H1 (cell line): ENCODE data around the gene E2F2. TPM values are rescaled to one million over a fixed set of nuclear protein-coding genes. Genes with fewer than 3 reads are reported as not detected.

Experiments
- CTCF ChIA-PET: fragments of 300-600 bp; sonication (Branson Sonifier 250); formaldehyde crosslinking; loops from one replicate; lab custom pipeline; 2021; ENCODE audit not compliant: partially characterized antibody; lab: Charles Lee
- POLR2A ChIA-PET: fragments of 300-600 bp; sonication (Branson Sonifier 250); formaldehyde crosslinking; loops from one replicate; lab custom pipeline; 2021; ENCODE audit warnings: inconsistent platforms; ENCODE audit not compliant: partially characterized antibody; lab: Charles Lee
- DNase-seq, 2 experiments: peaks; one replicate each; pipeline versions ENCODE4 v3.0.0 to v3.0.0-alpha.2; 2010 to 2022; ENCODE audit warnings: low spot score in 2 of 2, low read depth in 1 of 2, mixed read lengths in 1 of 2
- FAIRE-seq: peaks from 2 replicates; lab custom pipeline; 2011; peaks lifted over from hg19 to GRCh38; lab: Jason Lieb, UNC
- H2AFZ ChIP-seq: 2 replicates; pipeline ENCODE4 v1.8.1; 2012; ENCODE audit warnings: low read length, inconsistent platforms
- H2AK5ac ChIP-seq: 2 replicates; pipeline ENCODE4 v1.6.1; 2013; ENCODE audit warnings: low read depth, low read length
- H2BK120ac ChIP-seq: replicated peaks from 2 replicates; pipeline ENCODE3; 2013; ENCODE audit warnings: low read depth, low read length, inconsistent platforms
- H2BK12ac ChIP-seq: 2 replicates; pipeline ENCODE4 v1.6.1; 2013; ENCODE audit warnings: low read depth, low read length
- H2BK15ac ChIP-seq: 2 replicates; pipeline ENCODE4 v1.6.1; 2013; ENCODE audit warnings: low read length
- H2BK20ac ChIP-seq: 2 replicates; pipeline ENCODE4 v1.6.1; 2013; ENCODE audit warnings: low read length
- H2BK5ac ChIP-seq: 2 replicates; pipeline ENCODE4 v1.6.1; 2013; ENCODE audit warnings: low read depth, low read length
- H3K14ac ChIP-seq: 2 replicates; pipeline ENCODE4 v1.6.1; 2013; ENCODE audit warnings: inconsistent platforms; ENCODE audit not compliant: insufficient read length
- H3K18ac ChIP-seq: 2 replicates; pipeline ENCODE4 v1.6.1; 2013; ENCODE audit warnings: low read length; ENCODE audit errors: extremely low read depth
- H3K23ac ChIP-seq: 2 replicates; pipeline ENCODE4 v1.6.1; 2013; ENCODE audit warnings: inconsistent platforms; ENCODE audit not compliant: insufficient read length
- H3K23me2 ChIP-seq: 2 replicates; pipeline ENCODE4 v1.6.1; 2013; ENCODE audit warnings: low read depth, low read length
- H3K27ac ChIP-seq: 2 replicates; pipeline ENCODE4 v1.6.1; 2011; ENCODE audit warnings: low read depth, low read length, inconsistent platforms
- H3K27me3 ChIP-seq, 4 experiments: replicated peaks in 1 of 4; 1 replicate in 1 of 4; 2 replicates in 3 of 4; pipeline versions ENCODE4 v1.6.1 to v1.8.1; 2011 to 2013; ENCODE audit warnings: low read length in 3 of 4, mild to moderate bottlenecking in 3 of 4, inconsistent platforms in 2 of 4, mixed read lengths in 2 of 4, moderate library complexity in 1 of 4; ENCODE audit not compliant: control insufficient read depth in 3 of 4, insufficient read depth in 3 of 4; ENCODE audit errors: extremely low read depth in 1 of 4
- H3K36me3 ChIP-seq, 4 experiments: 2 replicates each; pipeline versions ENCODE4 v1.6.1 to v1.8.1; 2011 to 2013; ENCODE audit warnings: mild to moderate bottlenecking in 4 of 4, low read length in 3 of 4, moderate library complexity in 2 of 4, control low read depth in 1 of 4, inconsistent platforms in 1 of 4; ENCODE audit not compliant: insufficient read depth in 4 of 4, control insufficient read depth in 2 of 4
- H3K4ac ChIP-seq: replicated peaks from 2 replicates; pipeline ENCODE3; 2013; ENCODE audit warnings: low read length, low read depth, mixed read lengths, inconsistent platforms; ENCODE audit not compliant: insufficient read length
- H3K4me1 ChIP-seq, 4 experiments: replicated peaks in 1 of 4; 1 replicate in 1 of 4; 2 replicates in 3 of 4; pipeline versions ENCODE4 v1.6.1 to v1.8.1; 2011 to 2013; ENCODE audit warnings: low read length in 3 of 4, inconsistent platforms in 2 of 4, mixed read lengths in 1 of 4; ENCODE audit not compliant: insufficient read depth in 4 of 4, control insufficient read depth in 3 of 4
- H3K4me2 ChIP-seq, 2 experiments: 2 replicates each; pipeline versions ENCODE4 v1.6.1 to v1.8.1; 2011 to 2013; ENCODE audit warnings: low read depth in 2 of 2, low read length in 2 of 2, control low read depth in 1 of 2, inconsistent platforms in 1 of 2, mild to moderate bottlenecking in 1 of 2; ENCODE audit not compliant: insufficient read depth in 1 of 2
- H3K4me3 ChIP-seq, 4 experiments: fragments of 200-600, 300-600 bp in 1 of 4; sonication (generic), shearing (Covaris generic), sonication (Bioruptor Twin) in 1 of 4; 2 replicates each; pipeline versions ENCODE4 v1.5.1 to v1.8.1; 2011 to 2016; ENCODE audit warnings: low read length in 4 of 4, low read depth in 3 of 4, control low read depth in 2 of 4, inconsistent platforms in 2 of 4, mild to moderate bottlenecking in 2 of 4, mixed read lengths in 1 of 4, moderate library complexity in 1 of 4; ENCODE audit not compliant: insufficient read depth in 2 of 4; ENCODE audit errors: extremely low read depth in 1 of 4
- H3K56ac ChIP-seq: replicated peaks from 2 replicates; pipeline ENCODE3; 2013; ENCODE audit warnings: low read depth, mild to moderate bottlenecking, mixed read lengths, low read length, inconsistent platforms; ENCODE audit not compliant: insufficient read length
- H3K79me1 ChIP-seq: 2 replicates; pipeline ENCODE4 v1.6.1; 2013; ENCODE audit warnings: low read depth, low read length, control low read depth
- H3K79me2 ChIP-seq, 2 experiments: 2 replicates each; pipeline versions ENCODE4 v1.6.1 to v1.8.1; 2012 to 2013; ENCODE audit warnings: low read length in 2 of 2, mild to moderate bottlenecking in 2 of 2, inconsistent platforms in 1 of 2; ENCODE audit not compliant: insufficient read depth in 2 of 2, control insufficient read depth in 1 of 2
- H3K9ac ChIP-seq, 4 experiments: replicated peaks in 1 of 4; 1 replicate in 1 of 4; 2 replicates in 3 of 4; pipeline versions ENCODE4 v1.6.1 to v1.8.1; 2011 to 2013; ENCODE audit warnings: low read depth in 3 of 4, low read length in 3 of 4, control low read depth in 2 of 4, mild to moderate bottlenecking in 2 of 4, moderate library complexity in 2 of 4, inconsistent platforms in 1 of 4; ENCODE audit errors: extremely low read depth in 1 of 4
- H3K9me3 ChIP-seq, 2 experiments: 2 replicates each; pipeline versions ENCODE4 v1.6.1 to v1.8.1; 2012 to 2013; ENCODE audit warnings: mild to moderate bottlenecking in 2 of 2, moderate library complexity in 2 of 2, control low read depth in 1 of 2, inconsistent platforms in 1 of 2, low read depth in 1 of 2, low read length in 1 of 2, mixed read lengths in 1 of 2; ENCODE audit not compliant: insufficient read depth in 2 of 2
- H4K20me1 ChIP-seq, 2 experiments: replicated peaks in 1 of 2; 2 replicates each; pipeline versions ENCODE3 to v1.8.1; 2011 to 2013; ENCODE audit warnings: inconsistent platforms in 2 of 2, low read length in 2 of 2, mild to moderate bottlenecking in 1 of 2; ENCODE audit not compliant: insufficient read depth in 2 of 2, control insufficient read depth in 1 of 2
- H4K5ac ChIP-seq: 2 replicates; pipeline ENCODE4 v1.6.1; 2013; ENCODE audit warnings: low read length, low read depth, mixed read lengths, inconsistent platforms; ENCODE audit not compliant: insufficient read length
- H4K8ac ChIP-seq: 2 replicates; pipeline ENCODE4 v1.8.0; 2013; ENCODE audit warnings: mild to moderate bottlenecking, moderate library complexity, low read length, inconsistent platforms; ENCODE audit not compliant: insufficient read depth; ENCODE audit errors: extremely low read depth
- H4K91ac ChIP-seq: replicated peaks from 2 replicates; pipeline ENCODE3; 2013; ENCODE audit warnings: low read length, mixed read lengths, inconsistent platforms; ENCODE audit not compliant: insufficient read length
- CBX8 ChIP-seq: fragments of 300-800, 300-1000 bp; sonication (generic); IDR thresholded peaks from 2 replicates; pipeline ENCODE4 v1.7.1; 2016; ENCODE audit warnings: low read depth, low read length, borderline replicate concordance
- WGBS, 2 experiments: shearing (Covaris generic) in 1 of 2; methylation state at CpG; one replicate each; pipeline versions ENCODE4 v1.1.6 to v1.1.7; 2013 to 2015; ENCODE audit warnings: low lambda C conversion rate in 2 of 2, mixed read lengths in 2 of 2, inconsistent platforms in 1 of 2, low coverage in 1 of 2, missing lambda C conversion rate in 1 of 2; ENCODE audit not compliant: insufficient replicate concordance in 2 of 2, insufficient coverage in 1 of 2, insufficient read length in 1 of 2; ENCODE audit errors: extremely low coverage in 1 of 2, missing lambda C conversion rate in 1 of 2; 5-methylcytosine and 5-hydroxymethylcytosine counted together
- polyA plus RNA-seq, 7 experiments: library from polyadenylated mRNA; depleted of rRNA in 3 of 7; stranded (reverse) in 5 of 7; unstranded in 2 of 7; fragments of >200 nt in 5 of 7; fragments of 200-250 nt in 2 of 7; gene quantifications; 1 replicate in 5 of 7; 2 replicates in 1 of 7; 4 replicates in 1 of 7; pipeline versions ENCODE4 v1.2.1 to v1.2.3, GENCODE V29; 2011 to 2013; ENCODE audit warnings: missing spikeins in 2 of 7, mixed read lengths in 2 of 7
- total RNA-seq: library from RNA; stranded (reverse); fragmentation: NEBNext Ultra II Directional; extraction: Animal tissue kit (Norgen Biotek cat#: 25700); gene quantifications from 2 replicates; pipeline ENCODE4 v1.2.1, GENCODE V29; 2021

Gene E2F2
- total and polyA plus RNA-seq, 2 of the 8 experiments (the other 6 are each of a cell fraction or from before 2014, with no cell fraction given) = 1.8 to 7.0 TPM

- Histone ChIP-seq H3K14ac (no peak overlapping the region), H3K79me1 (peaks cover 2% of the 10 kb centered on the region; the same call in 1 of the 2 replicates), H3K27ac (no peak overlapping the region), H3K4me3 (peak overlapping the region in 2 of 4 experiments; percentile 14 to 78; a peak in 3 of 8 replicates), H3K18ac (no peak overlapping the region), H4K20me1 (peaks cover 3 to 10% of the 10 kb centered on the region in 2 experiments), H3K9ac (no peak overlapping the region), H3K4me1 (peaks cover 9 to 25% (median 15%) of the 10 kb centered on the region in 4 experiments), H2BK120ac (no peak overlapping the region), H4K8ac (peak overlapping the region; percentile 9; the same call in 1 of the 2 replicates), H2BK12ac (no peak overlapping the region), H2BK20ac (no peak overlapping the region), H3K4me2 (peak overlapping the region; percentile 35 to 86), H3K23me2 (peaks cover 8% of the 10 kb centered on the region; the same call in 1 of the 2 replicates), H3K36me3 (no peaks in the 10 kb centered on the region), H4K91ac (no peak overlapping the region), H2AFZ (no peak overlapping the region), H4K5ac (no peak overlapping the region), H3K79me2 (peaks cover 0 to 3% of the 10 kb centered on the region in 2 experiments; a peak in 1 of 4 replicates), H2BK5ac (no peak overlapping the region)
- no peak for DNase-seq
- WGBS, 2 experiments = 90% methylated on average over 8 of the region's 8 CpGs; no CpG with 5 or more reads in 1 of the 2 experiments
- POLR2A ChIA-PET = interaction anchor here (0.8 to 2.3 kb wide), 15 partner anchors 10 to 92 kb away, joined by 3 to 6 read pairs (median 4); no protein-coding TSS in a partner anchor
- no peak for TF ChIP-seq CBX8
- TF ChIP-seq, all 59 proteins: peak for 0
- Histone ChIP-seq H3K9me3 (no peaks in the 10 kb centered on the region), H3K27me3 (peaks cover 3 to 27% (median 18%) of the 10 kb centered on the region in 4 experiments), H2BK15ac (peak overlapping the region; percentile 72; the same call in 1 of the 2 replicates), H3K56ac (no peak overlapping the region), H3K23ac (no peak overlapping the region), H3K4ac (no peak overlapping the region), H2AK5ac (no peak overlapping the region)
- CTCF ChIA-PET = interaction anchor here (0.6 to 16.2 kb wide), 16 partner anchors 11 to 242 kb away, joined by 3 to 230 read pairs (median 4); no protein-coding TSS in a partner anchor
- no peak for FAIRE-seq
Measured at GRCh38 chr1:23529146-23530086, 1.6 kb downstream of the E2F2 start.
